Measurements from ENCODE around the gene SPTBN1.

Gene SPTBN1

GRCh38 chr2:54464341-54464740 is 8.2 kb downstream of the SPTBN1 start:
- TF ChIP-seq CTCF (conservative IDR thresholded peaks at IDR 0.05) = no peak
- TF ChIP-seq ZFX (IDR thresholded peaks at IDR 0.05) = no peak
- no peak overlapping the region for H3K27ac ChIP-seq

- H3K27ac ChIP-seq = no peak overlapping the region
- no peak for TF ChIP-seq ZFX (IDR thresholded peaks at IDR 0.05)
- TF ChIP-seq CTCF (conservative IDR thresholded peaks at IDR 0.05) = no peak
Measured at GRCh38 chr2:54465143-54465542, 9.0 kb downstream of the SPTBN1 start.

GRCh38 chr2:54466870-54467269 is 10.7 kb downstream of the SPTBN1 start:
- TF ChIP-seq ZFX (IDR thresholded peaks at IDR 0.05) (no peak), CTCF (conservative IDR thresholded peaks at IDR 0.05) (no peak)
- H3K27ac ChIP-seq = no peak overlapping the region

GRCh38 chr2:54468673-54469072 is 12.5 kb downstream of the SPTBN1 start:
- no peak for TF ChIP-seq ZFX (IDR thresholded peaks at IDR 0.05)
- no peak for TF ChIP-seq CTCF (conservative IDR thresholded peaks at IDR 0.05)
- H3K27ac ChIP-seq = no peak overlapping the region

- no peak overlapping the region for H3K27ac ChIP-seq
- TF ChIP-seq CTCF (conservative IDR thresholded peaks at IDR 0.05) = no peak
- no peak for TF ChIP-seq ZFX (IDR thresholded peaks at IDR 0.05)
Measured at GRCh38 chr2:54469484-54470053, 13.4 kb downstream of the SPTBN1 start.

GRCh38 chr2:54470266-54470938 is 14.3 kb downstream of the SPTBN1 start:
- no peak for TF ChIP-seq ZFX (IDR thresholded peaks at IDR 0.05)
- no peak for TF ChIP-seq CTCF (conservative IDR thresholded peaks at IDR 0.05)
- H3K27ac ChIP-seq = no peak overlapping the region

GRCh38 chr2:54471221-54471711 is 15.1 kb downstream of the SPTBN1 start:
- H3K27ac ChIP-seq = no peak overlapping the region
- no peak for TF ChIP-seq CTCF (conservative IDR thresholded peaks at IDR 0.05)
- TF ChIP-seq ZFX (IDR thresholded peaks at IDR 0.05) = no peak

All from C4-2B (cell line).